Dendritic cell treated with granulocyte-macrophage colony-stimulating factor and Interleukin-4, amounts not matched to agents 40 ng/mL and 50 ng/mL, for 4 days (primary cell): ENCODE data around the gene CLSTN2.

ENCODE experiments used
- H3K27ac Mint-ChIP-seq: one replicate; pipeline ENCODE4 v1.8.0; 2022; ENCODE audit warnings: mild to moderate bottlenecking, mixed read lengths
- H3K27me3 Mint-ChIP-seq: one replicate; pipeline ENCODE4 v1.8.0; 2022; ENCODE audit warnings: mild to moderate bottlenecking, mixed read lengths
- H3K36me3 Mint-ChIP-seq: one replicate; pipeline ENCODE4 v1.8.0; 2022; ENCODE audit warnings: low read depth, mixed read lengths
- H3K4me1 Mint-ChIP-seq: one replicate; pipeline ENCODE4 v1.8.0; 2022; ENCODE audit warnings: low read depth, mixed read lengths
- H3K4me3 Mint-ChIP-seq: one replicate; pipeline ENCODE4 v1.8.0; 2022; ENCODE audit warnings: mild to moderate bottlenecking, moderate library complexity, mixed read lengths
- H3K9me3 Mint-ChIP-seq: one replicate; pipeline ENCODE4 v1.8.0; 2022; ENCODE audit warnings: mixed read lengths
- intact Hi-C: fragments of 100-400 bp; cut with micrococcal nuclease; formaldehyde crosslinking; loops from one replicate; pipeline ENCODE4 v1.15.0; 2022

Gene CLSTN2

DNA sequence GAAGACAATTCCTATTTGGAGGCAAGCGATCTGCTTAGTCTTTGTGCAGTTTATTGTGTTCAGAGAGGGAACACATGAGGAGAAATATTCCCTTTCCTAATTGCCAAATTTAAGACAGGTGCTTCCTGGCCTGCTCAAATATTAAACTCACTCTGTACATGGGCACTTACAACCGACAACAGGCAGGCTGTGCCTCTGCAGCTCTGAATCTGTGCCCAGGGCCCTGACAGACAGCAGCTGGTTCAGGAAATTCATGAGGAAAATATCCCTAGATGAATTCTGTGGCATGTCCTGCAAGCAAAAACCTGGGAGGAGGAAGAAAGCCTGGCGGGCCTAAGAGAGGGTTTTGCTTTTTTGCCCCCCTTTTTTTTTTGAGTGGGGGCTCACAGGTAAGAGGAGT is 573.6 kb downstream of the CLSTN2 start:
- Mint-ChIP-seq H3K36me3 (no peaks in the 10 kb centered on the region), H3K9me3 (no peaks in the 10 kb centered on the region), H3K27ac (no peak overlapping the region), H3K4me3 (no peak overlapping the region), H3K4me1 (no peaks in the 10 kb centered on the region), H3K27me3 (peaks cover 6% of the 10 kb centered on the region)
- intact Hi-C loops = no loop called here

DNA sequence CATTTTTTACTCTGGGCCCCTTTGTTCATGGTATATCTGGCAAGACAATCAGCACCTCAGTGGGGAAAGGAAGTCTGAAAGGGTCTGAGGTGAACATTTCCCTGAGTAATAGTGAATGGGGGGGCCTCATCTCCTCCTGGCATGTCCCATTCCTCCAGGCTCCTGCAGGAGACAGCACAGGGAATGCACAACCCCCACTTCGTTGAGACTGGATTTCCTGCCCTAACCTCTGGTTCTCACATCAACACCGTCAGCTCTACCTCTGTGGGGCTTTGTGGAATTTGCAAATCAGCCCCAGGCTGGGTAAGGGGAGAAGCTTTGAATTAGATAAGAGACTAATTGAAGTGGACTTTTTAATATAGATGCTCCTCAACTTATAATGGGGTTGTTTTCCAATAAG is 574.5 kb downstream of the CLSTN2 start:
- intact Hi-C loops = no loop called here
- Mint-ChIP-seq H3K27me3 (peaks cover 6% of the 10 kb centered on the region), H3K4me1 (no peaks in the 10 kb centered on the region), H3K36me3 (no peaks in the 10 kb centered on the region), H3K9me3 (no peaks in the 10 kb centered on the region), H3K4me3 (no peak overlapping the region), H3K27ac (no peak overlapping the region)

GRCh38 chr3:140510303-140510861 is 575.4 kb downstream of the CLSTN2 start:
- Mint-ChIP-seq H3K9me3 (no peaks in the 10 kb centered on the region), H3K27ac (no peak overlapping the region), H3K36me3 (no peaks in the 10 kb centered on the region), H3K4me1 (no peaks in the 10 kb centered on the region), H3K4me3 (no peak overlapping the region), H3K27me3 (peaks cover 7% of the 10 kb centered on the region)
- intact Hi-C loops = no loop called here

DNA sequence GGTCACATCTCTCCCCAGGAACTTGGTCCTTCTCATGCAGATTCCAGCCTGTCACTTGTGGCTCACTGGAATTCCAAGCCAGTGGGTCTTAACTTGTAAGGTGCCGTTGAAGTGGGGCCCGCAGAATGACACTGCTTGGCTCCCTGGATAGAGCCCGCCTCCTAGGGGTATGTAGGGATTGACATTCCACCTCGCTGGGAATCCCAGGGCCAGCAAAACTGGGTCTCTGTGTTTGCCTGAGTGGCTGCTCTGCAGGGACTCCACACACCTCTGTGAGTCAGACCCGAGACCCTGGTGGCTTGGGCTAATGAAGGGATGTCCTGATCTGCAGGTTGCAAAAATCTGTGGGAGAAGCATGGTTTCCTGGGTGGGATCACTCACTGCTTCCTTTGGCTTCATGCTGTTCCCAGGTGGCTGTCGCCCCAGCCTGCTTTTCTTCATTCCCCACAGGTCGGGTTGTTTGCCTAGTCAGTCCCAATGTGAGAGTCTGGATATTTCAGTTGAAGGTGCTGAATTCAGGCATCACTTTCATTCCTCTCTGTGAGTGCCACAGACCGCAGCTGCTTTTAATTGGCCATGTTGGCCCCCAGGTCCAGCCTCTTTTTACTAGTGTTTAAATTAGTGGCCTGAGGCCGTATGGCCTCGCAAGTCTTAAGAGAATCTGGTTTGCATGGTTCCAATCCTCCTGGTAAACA is 586.9 kb downstream of the CLSTN2 start:
- Mint-ChIP-seq H3K9me3 (peaks cover 53% of the 10 kb centered on the region), H3K4me3 (no peak overlapping the region), H3K36me3 (no peaks in the 10 kb centered on the region), H3K4me1 (no peaks in the 10 kb centered on the region), H3K27me3 (no peaks in the 10 kb centered on the region), H3K27ac (no peak overlapping the region)
- intact Hi-C loops = no loop called here

- intact Hi-C loops = no loop called here
- Mint-ChIP-seq H3K27me3 (no peaks in the 10 kb centered on the region), H3K27ac (no peak overlapping the region), H3K36me3 (no peaks in the 10 kb centered on the region), H3K9me3 (peaks cover 44% of the 10 kb centered on the region), H3K4me1 (no peaks in the 10 kb centered on the region), H3K4me3 (no peak overlapping the region)
Measured at GRCh38 chr3:140522653-140523380, 587.8 kb downstream of the CLSTN2 start.

- no peak overlapping the region for H3K4me3 Mint-ChIP-seq
Measured at GRCh38 chr3:140523600-140523999, 588.6 kb downstream of the CLSTN2 start.

GRCh38 chr3:140527156-140527555 is 592.2 kb downstream of the CLSTN2 start:
- Mint-ChIP-seq H3K36me3 (no peaks in the 10 kb centered on the region), H3K27ac (no peak overlapping the region), H3K9me3 (peaks cover 22% of the 10 kb centered on the region), H3K4me3 (no peak overlapping the region), H3K4me1 (no peaks in the 10 kb centered on the region), H3K27me3 (no peaks in the 10 kb centered on the region)
- intact Hi-C loops = no loop called here

More at GRCh38 chr3:140523600-140523999, 588.6 kb downstream of the CLSTN2 start:
- Mint-ChIP-seq H3K27me3 (no peaks in the 10 kb centered on the region), H3K36me3 (no peaks in the 10 kb centered on the region), H3K4me1 (no peaks in the 10 kb centered on the region), H3K27ac (no peak overlapping the region), H3K9me3 (peaks cover 36% of the 10 kb centered on the region)
- intact Hi-C loops = no loop called here

GRCh38 chr3:140529096-140529495 is 594.1 kb downstream of the CLSTN2 start:
- Mint-ChIP-seq H3K27ac (no peak overlapping the region), H3K27me3 (no peaks in the 10 kb centered on the region), H3K4me1 (no peaks in the 10 kb centered on the region), H3K36me3 (no peaks in the 10 kb centered on the region), H3K4me3 (no peak overlapping the region), H3K9me3 (peaks cover 19% of the 10 kb centered on the region)
- intact Hi-C loops = no loop called here

- H3K27me3 Mint-ChIP-seq = no peaks in the 10 kb centered on the region
- H3K4me3 Mint-ChIP-seq = no peak overlapping the region
- H3K27ac Mint-ChIP-seq = no peak overlapping the region
- H3K4me1 Mint-ChIP-seq = no peaks in the 10 kb centered on the region
- no peaks in the 10 kb centered on the region for H3K36me3 Mint-ChIP-seq
- intact Hi-C loops = no loop called here
- peaks cover 19% of the 10 kb centered on the region for H3K9me3 Mint-ChIP-seq
Measured at GRCh38 chr3:140529558-140529957, 594.6 kb downstream of the CLSTN2 start.

DNA sequence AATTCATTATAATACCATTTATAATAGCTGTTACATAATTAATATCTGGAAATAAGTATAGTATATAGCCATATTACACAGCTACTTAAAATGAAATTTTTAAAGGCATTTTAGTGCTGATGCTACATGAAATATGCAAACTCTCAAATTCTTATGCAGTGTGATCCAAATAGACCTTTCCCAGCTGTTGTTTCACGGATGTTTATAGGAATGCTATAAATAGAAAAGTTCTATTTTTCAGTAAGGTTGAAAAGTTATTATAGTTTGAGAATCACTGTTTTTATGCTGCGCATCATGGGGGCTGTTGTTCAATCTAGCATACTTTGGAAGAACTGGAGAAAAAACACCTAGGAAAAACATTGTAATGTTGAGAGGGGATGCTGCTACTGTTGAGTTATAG is 595.1 kb downstream of the CLSTN2 start:
- Mint-ChIP-seq H3K36me3 (no peaks in the 10 kb centered on the region), H3K9me3 (peaks cover 19% of the 10 kb centered on the region), H3K4me3 (no peak overlapping the region), H3K4me1 (no peaks in the 10 kb centered on the region), H3K27me3 (no peaks in the 10 kb centered on the region), H3K27ac (no peak overlapping the region)
- intact Hi-C loops = no loop called here

GRCh38 chr3:140530603-140531002 is 595.6 kb downstream of the CLSTN2 start:
- Mint-ChIP-seq H3K4me1 (no peaks in the 10 kb centered on the region), H3K9me3 (peaks cover 17% of the 10 kb centered on the region)

DNA sequence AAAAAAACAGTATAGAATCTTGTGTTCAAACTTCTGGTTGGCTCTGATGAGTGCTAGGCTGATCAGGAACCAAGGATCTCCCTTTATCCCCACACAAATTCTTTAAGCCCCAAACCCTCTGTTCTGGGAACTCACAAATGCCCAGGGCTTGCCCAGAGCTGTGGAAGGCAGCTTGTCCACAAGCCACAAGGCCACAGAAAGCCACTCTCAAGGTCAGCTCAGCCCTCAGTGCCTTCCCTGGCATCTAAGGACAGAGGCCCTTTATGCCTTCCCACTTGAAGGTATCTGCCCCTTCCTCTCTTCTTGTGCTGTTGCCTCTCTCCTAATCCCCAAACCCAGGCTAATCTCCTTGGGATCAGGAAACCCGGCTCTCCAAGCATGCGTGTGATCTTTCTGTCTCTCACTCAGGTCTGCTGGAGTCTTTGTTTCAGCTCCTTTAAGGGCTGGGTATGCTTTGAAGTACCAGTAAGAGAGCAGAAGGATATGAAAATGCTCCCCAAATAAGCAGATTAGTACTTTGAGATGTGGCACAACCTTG is 597.9 kb downstream of the CLSTN2 start:
- Mint-ChIP-seq H3K36me3 (no peaks in the 10 kb centered on the region), H3K9me3 (peaks cover 17% of the 10 kb centered on the region), H3K4me3 (no peak overlapping the region), H3K27me3 (no peaks in the 10 kb centered on the region), H3K4me1 (no peaks in the 10 kb centered on the region), H3K27ac (no peak overlapping the region)
- intact Hi-C loops = no loop called here

More at GRCh38 chr3:140530603-140531002, 595.6 kb downstream of the CLSTN2 start:
- no peaks in the 10 kb centered on the region for H3K36me3 Mint-ChIP-seq
- no peaks in the 10 kb centered on the region for H3K27me3 Mint-ChIP-seq
- no peak overlapping the region for H3K27ac Mint-ChIP-seq
- H3K4me3 Mint-ChIP-seq = no peak overlapping the region
- intact Hi-C loops = no loop called here

GRCh38 chr3:140536926-140537726 is 602.1 kb downstream of the CLSTN2 start:
- intact Hi-C loops = no loop called here
- Mint-ChIP-seq H3K9me3 (peaks cover 17% of the 10 kb centered on the region), H3K4me1 (no peaks in the 10 kb centered on the region), H3K4me3 (no peak overlapping the region), H3K27me3 (no peaks in the 10 kb centered on the region), H3K36me3 (no peaks in the 10 kb centered on the region), H3K27ac (no peak overlapping the region)

DNA sequence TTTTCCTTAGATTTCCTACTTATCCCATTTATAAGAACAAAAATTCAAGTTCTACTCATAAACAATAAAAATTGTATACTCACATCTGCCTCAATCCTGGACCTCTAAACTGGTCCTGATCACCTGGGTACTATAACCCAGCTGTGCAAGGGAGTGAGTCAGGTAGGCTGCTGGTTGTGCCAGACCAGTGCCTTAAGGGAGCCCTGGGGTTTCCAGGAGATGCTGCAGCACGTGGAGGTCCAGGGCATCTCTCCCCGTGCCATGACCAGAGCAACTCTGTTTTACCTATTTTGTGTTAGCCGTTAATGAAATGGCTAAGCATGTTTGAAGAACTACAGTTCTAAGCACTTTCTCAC is 602.7 kb downstream of the CLSTN2 start:
- Mint-ChIP-seq H3K4me3 (no peak overlapping the region), H3K36me3 (no peaks in the 10 kb centered on the region), H3K27me3 (no peaks in the 10 kb centered on the region), H3K9me3 (peaks cover 17% of the 10 kb centered on the region), H3K27ac (no peak overlapping the region), H3K4me1 (no peaks in the 10 kb centered on the region)
- intact Hi-C loops = no loop called here
